ENCODE results near the gene STAMBPL1. TPM values are rescaled to one million over a fixed set of nuclear protein-coding genes. Genes with fewer than 3 reads are reported as not detected.

STAMBPL1 gene
- total RNA-seq, 1 experiment from 2014 or later, result 33.5 TPM

- no peak for DNase-seq (ENCODE audit: low read depth)
Measured at GRCh38 chr10:88949051-88949450, 69.0 kb downstream of the STAMBPL1 start.

- no peak for DNase-seq (ENCODE audit: low read depth)
Measured at GRCh38 chr10:88949912-88950837, 70.1 kb downstream of the STAMBPL1 start.

GRCh38 chr10:88952647-88953111 is 72.6 kb downstream of the STAMBPL1 start, which contains the start of gene ACTA2:
ACTA2 (minus strand) TSS chr10:88952773; CDS start chr10:88948930, 3,843 bp downstream.
- peak; percentile 17 for DNase-seq (ENCODE audit: low read depth)

DNA sequence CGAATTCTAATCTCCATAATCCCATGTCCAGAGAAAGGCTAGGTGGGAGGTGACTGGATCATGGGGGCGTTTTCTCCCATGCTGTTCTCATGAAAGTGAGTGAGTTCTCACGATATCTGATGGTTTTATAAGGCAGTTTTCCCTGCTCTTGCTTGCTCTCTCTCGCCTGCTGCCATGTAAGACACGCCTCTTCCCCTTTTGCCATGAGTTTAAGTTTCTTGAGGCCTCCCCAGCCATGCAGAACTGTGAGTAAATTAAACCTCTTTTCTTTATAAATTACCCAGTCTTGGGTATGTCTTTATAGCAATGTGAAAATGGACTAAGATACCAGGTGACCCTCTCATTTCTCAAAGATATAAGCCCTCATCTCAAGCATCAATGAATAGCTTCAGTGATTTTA is 73.6 kb downstream of the STAMBPL1 start:
- no peak for DNase-seq (ENCODE audit: low read depth)

DNA sequence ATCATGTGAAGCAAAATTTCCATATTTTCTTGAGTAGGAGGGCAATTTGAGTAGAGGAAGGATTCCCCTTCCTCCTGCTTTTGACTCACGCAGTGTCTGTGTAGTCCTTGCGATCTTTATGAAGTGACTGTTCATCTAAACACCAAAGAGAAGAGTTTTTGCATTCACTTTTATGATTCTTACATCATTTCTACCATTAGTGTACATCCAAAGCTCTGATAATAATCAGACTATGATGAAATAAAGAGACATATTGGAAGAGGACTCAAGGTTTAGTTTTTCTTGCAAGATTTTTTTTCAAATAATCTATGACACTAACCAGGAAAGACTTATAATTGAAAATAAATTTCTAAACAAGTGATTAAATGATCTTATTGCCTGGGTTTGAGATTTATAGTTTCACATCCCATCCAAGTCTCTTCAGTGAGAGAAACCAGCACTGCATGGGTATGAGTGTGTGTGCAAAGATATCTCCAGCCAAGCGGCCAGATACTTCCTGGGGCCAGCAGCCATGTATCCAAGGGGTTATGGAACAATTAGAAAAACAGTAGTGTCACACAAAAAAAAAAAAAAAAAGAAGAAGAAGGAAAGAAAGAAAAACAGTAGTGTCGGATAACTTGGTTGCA is 74.5 kb downstream of the STAMBPL1 start:
- DNase-seq (ENCODE audit: low read depth), result no peak

GRCh38 chr10:88957381-88957780 is 77.3 kb downstream of the STAMBPL1 start:
- no peak for DNase-seq (ENCODE audit: low read depth)

DNA sequence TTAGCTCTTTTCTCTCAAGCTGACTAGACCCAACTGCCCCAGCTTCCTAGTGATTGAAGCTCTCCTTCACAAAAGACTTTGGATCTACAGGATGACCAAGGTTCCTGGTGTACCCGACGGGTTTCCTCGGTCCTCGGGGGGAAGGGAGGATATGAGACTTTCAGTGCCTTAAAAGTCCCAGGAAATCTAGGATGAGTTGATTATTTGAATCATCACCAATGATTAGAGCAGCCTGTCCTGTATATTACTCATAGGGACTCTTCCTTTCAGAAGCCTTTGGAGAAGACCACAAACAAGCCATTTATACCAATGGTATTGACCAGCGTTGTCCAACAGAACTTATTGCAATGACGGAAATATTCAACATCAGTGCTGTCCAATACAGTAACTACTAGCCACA is 78.7 kb downstream of the STAMBPL1 start:
- peak; percentile 75 for DNase-seq (ENCODE audit: low read depth)

DNA sequence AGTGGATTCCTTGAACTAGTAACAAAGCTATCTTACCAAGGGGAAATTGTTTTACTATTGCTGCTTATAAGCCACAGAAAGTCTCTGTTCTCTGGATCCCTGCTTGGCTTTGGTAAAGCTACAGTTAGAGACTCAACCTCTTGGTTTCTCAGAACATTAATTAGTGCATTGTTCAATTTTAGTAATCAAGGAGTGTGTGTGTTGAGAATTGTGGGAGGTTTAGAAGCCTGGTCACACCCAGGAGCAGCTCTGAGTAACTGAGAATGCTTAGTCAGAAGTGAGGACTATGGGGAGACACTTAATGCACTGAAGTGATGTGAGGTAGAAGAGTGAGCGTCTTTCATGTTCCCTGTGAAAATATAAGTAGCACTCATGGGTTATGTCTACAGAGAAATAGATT is 80.8 kb downstream of the STAMBPL1 start:
- DNase-seq (ENCODE audit: low read depth), result no peak

GRCh38 chr10:88961266-88961665 is 81.2 kb downstream of the STAMBPL1 start:
- no peak for DNase-seq (ENCODE audit: low read depth)

- no peak for DNase-seq (ENCODE audit: low read depth)
Measured at GRCh38 chr10:88962336-88962735, 82.3 kb downstream of the STAMBPL1 start.

DNA sequence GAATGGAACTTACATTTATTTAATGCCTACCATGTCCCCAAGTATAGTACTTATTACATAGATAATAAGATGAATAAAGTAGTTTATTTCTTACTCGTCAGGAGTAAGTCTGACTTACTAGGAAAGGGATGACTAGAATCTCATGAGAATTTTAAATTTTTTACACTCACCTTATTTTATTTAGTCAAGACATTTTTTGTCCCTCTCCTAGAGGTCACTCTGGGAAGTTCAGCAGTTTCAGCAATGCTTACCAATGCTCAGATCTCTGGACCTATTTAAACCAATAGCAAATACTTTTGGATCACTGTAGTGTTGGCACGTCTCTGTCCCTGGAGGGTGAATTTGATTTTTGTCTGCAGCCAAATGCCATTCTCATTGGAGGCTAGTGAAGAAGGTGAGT is 83.3 kb downstream of the STAMBPL1 start:
- no peak for DNase-seq (ENCODE audit: low read depth)

DNA sequence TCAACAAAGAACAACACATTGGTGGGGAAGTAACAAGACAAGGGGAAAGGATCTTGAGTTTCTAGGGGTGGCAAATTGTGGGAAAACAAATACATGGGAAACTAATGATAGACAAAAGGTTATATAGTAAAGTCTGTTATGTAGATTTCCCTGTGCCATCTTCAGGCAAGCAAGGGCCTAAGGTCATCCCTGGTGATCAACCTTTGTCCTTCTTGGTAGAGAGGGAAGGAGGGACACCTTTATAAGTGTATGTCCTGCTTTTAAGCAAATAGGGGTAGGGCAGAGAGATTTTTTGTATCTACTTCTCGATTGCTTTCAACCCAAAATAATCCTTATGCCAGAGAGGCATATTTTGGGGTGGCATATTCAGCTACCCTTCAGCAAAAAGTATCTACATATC is 84.3 kb downstream of the STAMBPL1 start:
- DNase-seq (ENCODE audit: low read depth), result no peak

DNA sequence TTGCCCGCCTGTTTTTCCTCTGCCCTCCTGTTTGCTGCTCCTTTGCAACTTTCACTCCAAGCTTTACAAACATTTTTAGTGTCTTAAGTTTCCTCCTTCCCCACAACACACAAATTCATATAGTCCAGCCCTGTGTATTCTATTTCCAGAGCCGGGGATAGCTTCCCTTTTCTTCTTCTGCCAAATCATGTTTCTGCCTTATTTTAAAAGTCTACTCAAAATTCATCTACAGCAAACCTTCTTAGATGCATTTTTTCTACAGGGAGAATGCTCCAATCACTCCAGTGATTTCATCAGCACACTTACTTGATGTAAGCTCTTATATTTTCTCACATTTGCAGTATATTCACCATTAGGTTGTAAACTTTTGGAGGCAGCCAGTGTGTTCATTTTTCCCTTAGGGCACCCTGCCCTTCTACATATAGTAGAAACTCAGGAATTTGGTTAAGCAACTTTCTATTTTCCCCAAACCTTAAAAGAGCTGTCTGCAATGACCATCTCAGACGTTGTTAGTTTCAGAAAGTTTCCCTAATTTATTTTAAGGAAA is 84.9 kb downstream of the STAMBPL1 start:
- no peak for DNase-seq (ENCODE audit: low read depth)

- no peak for DNase-seq (ENCODE audit: low read depth)
Measured at GRCh38 chr10:88966797-88967196, 86.8 kb downstream of the STAMBPL1 start.

- DNase-seq (ENCODE audit: low read depth), result no peak
Measured at GRCh38 chr10:88968391-88968790, 88.3 kb downstream of the STAMBPL1 start.

DNA sequence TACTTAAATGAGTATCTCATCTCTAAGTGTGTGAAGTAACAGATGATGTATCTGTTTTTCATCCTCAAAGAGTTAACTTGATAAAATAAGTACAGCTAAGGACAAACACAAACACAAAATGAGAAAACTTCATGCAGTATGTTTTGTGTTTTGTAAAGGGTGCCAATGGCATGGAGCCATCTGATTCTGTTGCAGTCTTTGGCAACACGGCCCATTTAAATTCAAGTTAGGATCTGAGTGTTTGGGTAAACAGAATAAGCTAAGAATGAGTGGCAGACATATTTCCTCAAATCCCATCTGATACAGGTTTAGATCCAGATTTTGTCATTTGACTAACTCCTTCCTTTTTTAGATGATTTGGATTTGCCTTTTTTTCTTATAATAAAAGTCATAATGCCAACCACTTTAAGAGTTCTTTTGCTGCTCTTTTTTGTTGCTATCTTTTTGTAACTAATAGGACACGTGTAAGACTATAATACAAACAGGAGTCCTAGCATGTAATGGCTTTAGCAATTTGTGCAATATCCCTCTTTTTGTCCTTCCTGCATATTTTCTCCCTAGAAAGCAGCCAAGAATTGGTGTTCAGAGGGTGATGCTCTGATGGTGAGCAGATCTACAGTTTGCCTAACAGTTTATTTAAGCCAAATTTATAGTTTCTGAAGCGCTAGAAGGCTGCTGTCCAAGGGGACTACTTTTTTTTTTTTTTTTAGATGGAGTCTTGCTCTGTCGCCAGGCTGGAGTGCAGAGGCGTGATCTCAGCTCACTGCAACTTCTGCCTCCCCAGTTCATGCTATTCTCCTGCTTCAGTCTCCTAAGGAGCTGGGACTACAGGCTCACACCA is 91.4 kb downstream of the STAMBPL1 start:
- no peak for DNase-seq (ENCODE audit: low read depth)

Other genes with a start within 250 kb of the STAMBPL1 start
- gene LIPF, start 215.8 kb upstream of the STAMBPL1 start, total RNA-seq (2014; rRNA removed; shearing (Covaris generic)), result not detected in 2 replicates
- not detected in 2 replicates for gene LIPK, start 174.0 kb upstream of the STAMBPL1 start, total RNA-seq (2014; rRNA removed; shearing (Covaris generic))
- gene LIPN, start 120.2 kb upstream of the STAMBPL1 start, total RNA-seq (2014; rRNA removed; shearing (Covaris generic)), result not detected in 2 replicates
- not detected in 2 replicates for gene LIPM, start 77.5 kb upstream of the STAMBPL1 start, total RNA-seq (2014; rRNA removed; shearing (Covaris generic))
- 0.16 and 0.87 TPM in 2 replicates for gene ANKRD22, start 28.4 kb upstream of the STAMBPL1 start, total RNA-seq (2014; rRNA removed; shearing (Covaris generic))
- 14.1 and 23.6 TPM in 2 replicates for gene ACTA2, start 72.5 kb downstream of the STAMBPL1 start, total RNA-seq (2014; rRNA removed; shearing (Covaris generic))
- 26.6 and 29.9 TPM in 2 replicates for gene FAS, start 110.6 kb downstream of the STAMBPL1 start, total RNA-seq (2014; rRNA removed; shearing (Covaris generic))